D721Med (cell line): Measurements from ENCODE around the gene RALGPS1.

ENCODE experiments used
- DNase-seq: peaks from one replicate; pipeline ENCODE4 v3.0.0; 2011; ENCODE audit warnings: low spot score; ENCODE audit not compliant: insufficient read length
- FAIRE-seq: peaks from 2 replicates; lab custom pipeline; 2011; peaks lifted over from hg19 to GRCh38; lab: Jason Lieb, UNC
- CTCF ChIP-seq: IDR thresholded peaks from 2 replicates; pipeline ENCODE4 v1.5.1; 2012; ENCODE audit warnings: mild to moderate bottlenecking, control low read depth; ENCODE audit not compliant: insufficient read depth; ENCODE audit errors: missing control alignments

RALGPS1 gene

GRCh38 chr9:127136880-127137639 is 222.5 kb downstream of the RALGPS1 start:
- FAIRE-seq (no peak), DNase-seq (no peak)
- TF ChIP-seq CTCF, result no peak

- FAIRE-seq, result no peak
- no peak for DNase-seq
- no peak for TF ChIP-seq CTCF
These were observed 223.2 kb downstream of the RALGPS1 start for GRCh38 chr9:127137640-127138360.

- FAIRE-seq (no peak), DNase-seq (no peak)
- no peak for TF ChIP-seq CTCF
These were observed 223.9 kb downstream of the RALGPS1 start for GRCh38 chr9:127138444-127138843.

GRCh38 chr9:127139071-127139731 is 224.6 kb downstream of the RALGPS1 start:
- DNase-seq, result no peak
- no peak for TF ChIP-seq CTCF
- FAIRE-seq, result no peak

GRCh38 chr9:127139775-127140174 is 225.2 kb downstream of the RALGPS1 start:
- no peak for TF ChIP-seq CTCF
- FAIRE-seq (no peak), DNase-seq (no peak)

GRCh38 chr9:127140181-127140580 is 225.6 kb downstream of the RALGPS1 start:
- TF ChIP-seq CTCF, result no peak
- DNase-seq, result no peak
- no peak for FAIRE-seq
